Endothelial cell of umbilical vein (primary cell): Measurements from ENCODE around the gene SH3BP2. TPM values are rescaled to one million over a fixed set of nuclear protein-coding genes. Genes with fewer than 3 reads are reported as not detected.

ENCODE experiments used
- BruUV-seq: library from RNA; stranded (reverse); fragments of 400-500 nt; replicated peaks from 2 replicates; lab custom pipeline; 2021; lab: Mats Ljungman, UMichigan
- CTCF ChIA-PET: fragments of 300-600, 350-600 bp; sonication (Branson Sonifier 250); formaldehyde crosslinking; loops from one replicate; lab custom pipeline; 2021; ENCODE audit warnings: antibody characterized with exemption, inconsistent platforms; lab: Charles Lee
- POLR2A ChIA-PET: fragments of 300-600, 350-600 bp; sonication (Branson Sonifier 250); formaldehyde crosslinking; loops from one replicate; lab custom pipeline; 2021; ENCODE audit warnings: antibody characterized with exemption, inconsistent platforms; lab: Charles Lee
- DNase-seq: peaks from one replicate; pipeline ENCODE4 v3.0.0-alpha.2; 2011; ENCODE audit warnings: low read depth, low spot score
- FAIRE-seq: peaks from 2 replicates; lab custom pipeline; 2011; peaks lifted over from hg19 to GRCh38; lab: Jason Lieb, UNC
- H2AFZ ChIP-seq: 2 replicates; pipeline ENCODE4 v1.6.0; 2012; ENCODE audit warnings: low read depth, low read length, control low read depth, inconsistent platforms
- H3K27ac ChIP-seq: 2 replicates; pipeline ENCODE4 v1.5.1; 2011; ENCODE audit warnings: low read depth, mild to moderate bottlenecking, control low read depth, low read length, moderate library complexity; ENCODE audit not compliant: insufficient read depth
- H3K27me3 ChIP-seq, 2 experiments: 2 replicates each; pipeline versions ENCODE4 v1.6.0 to v1.6.1; 2011; ENCODE audit warnings: low read length in 2 of 2, mixed read lengths in 1 of 2; ENCODE audit not compliant: control insufficient read depth in 2 of 2, insufficient read depth in 2 of 2
- H3K36me3 ChIP-seq, 2 experiments: 2 replicates in 1 of 2; 3 replicates in 1 of 2; pipeline ENCODE4 v1.5.1; 2011; ENCODE audit warnings: low read length in 2 of 2, mild to moderate bottlenecking in 1 of 2, moderate library complexity in 1 of 2; ENCODE audit not compliant: control insufficient read depth in 2 of 2, insufficient read depth in 2 of 2; ENCODE audit errors: extremely low read depth in 1 of 2
- H3K4me1 ChIP-seq: 3 replicates; pipeline ENCODE4 v1.5.1; 2011; ENCODE audit warnings: mild to moderate bottlenecking, low read length; ENCODE audit not compliant: control insufficient read depth, insufficient read depth; ENCODE audit errors: extremely low read depth
- H3K4me2 ChIP-seq: 2 replicates; pipeline ENCODE4 v1.6.1; 2011; ENCODE audit warnings: low read length, control low read depth, mixed read lengths; ENCODE audit not compliant: insufficient read depth
- H3K4me3 ChIP-seq, 3 experiments: fragments of 200-600 bp in 1 of 3; sonication (generic), shearing (Covaris generic) in 1 of 3; replicated peaks in 1 of 3; 2 replicates each; pipeline ENCODE4 v1.5.1; 2011 to 2016; ENCODE audit warnings: control low read depth in 3 of 3, low read length in 3 of 3, mild to moderate bottlenecking in 2 of 3, inconsistent platforms in 1 of 3, low read depth in 1 of 3, moderate library complexity in 1 of 3; ENCODE audit not compliant: insufficient read depth in 1 of 3
- H3K79me2 ChIP-seq: 2 replicates; pipeline ENCODE4 v1.6.0; 2012; ENCODE audit warnings: low read length, inconsistent platforms; ENCODE audit not compliant: control insufficient read depth, insufficient read depth
- H3K9ac ChIP-seq: replicated peaks from 2 replicates; pipeline ENCODE3; 2011; ENCODE audit warnings: low read length, control low read depth; ENCODE audit not compliant: insufficient read depth; ENCODE audit errors: extremely low read depth
- H3K9me1 ChIP-seq: replicated peaks from 3 replicates; pipeline ENCODE4 v1.6.0; 2011; ENCODE audit warnings: mild to moderate bottlenecking, low read length; ENCODE audit not compliant: control insufficient read depth, insufficient read depth; ENCODE audit errors: extremely low read depth
- H3K9me3 ChIP-seq: replicated peaks from 2 replicates; pipeline ENCODE4 v1.5.1; 2012; ENCODE audit warnings: low read length, inconsistent platforms; ENCODE audit not compliant: control insufficient read depth, insufficient read depth
- H4K20me1 ChIP-seq: replicated peaks from 2 replicates; pipeline ENCODE3; 2011; ENCODE audit warnings: mild to moderate bottlenecking, low read length; ENCODE audit not compliant: control insufficient read depth, insufficient read depth; ENCODE audit errors: extremely low read depth
- CTCF ChIP-seq, 2 donors: IDR thresholded peaks; 1 replicate in 1 of 2; 2 replicates in 1 of 2; pipeline ENCODE4 v1.5.1; 2011; ENCODE audit warnings: low read length in 2 of 2, mild to moderate bottlenecking in 2 of 2, moderate library complexity in 2 of 2, control low read depth in 1 of 2, inconsistent platforms in 1 of 2, low read depth in 1 of 2; ENCODE audit not compliant: insufficient read depth in 1 of 2; ENCODE audit errors: extremely low read depth in 1 of 2
- EZH2 ChIP-seq: IDR thresholded peaks from 2 replicates; pipeline ENCODE4 v1.6.1; 2012; ENCODE audit warnings: borderline replicate concordance, low read depth, mild to moderate bottlenecking, moderate library complexity, low read length, inconsistent platforms; ENCODE audit not compliant: severe bottlenecking
- FOS ChIP-seq: IDR thresholded peaks from 2 replicates; pipeline ENCODE4 v1.6.1; 2011; ENCODE audit warnings: mild to moderate bottlenecking, low read length, moderate library complexity, borderline replicate concordance; ENCODE audit not compliant: insufficient read depth
- MYC ChIP-seq: IDR thresholded peaks from one replicate; pipeline ENCODE4 v1.6.1; 2011; ENCODE audit warnings: mild to moderate bottlenecking, low read depth, low read length
- POLR2A ChIP-seq: IDR thresholded peaks from 2 replicates; pipeline ENCODE4 v1.6.1; 2012; ENCODE audit warnings: low read depth, mild to moderate bottlenecking, control low read depth, low read length
- dilution Hi-C: fragments of 300-500 bp; cut with MboI; formaldehyde crosslinking; loops from one replicate; pipeline ENCODE4 v1.15.0; 2019; ENCODE audit warnings: low sequenced_read_pairs; ENCODE audit not compliant: extremely low pct_ligation_motif_present
- intact Hi-C: fragments of 100-400 bp; cut with micrococcal nuclease; formaldehyde crosslinking; loops from one replicate; pipeline ENCODE4 v1.10.0; 2022
- polyA plus RNA-seq, 4 experiments: library from polyadenylated mRNA; depleted of rRNA in 3 of 4; stranded (reverse) in 3 of 4; unstranded in 1 of 4; fragments of >200 nt; gene quantifications; 2 replicates each; pipeline versions ENCODE4 v1.2.1 to v1.2.3, GENCODE V29; 2011 to 2012; ENCODE audit warnings: missing spikeins in 1 of 4
- total RNA-seq: library from RNA; stranded (reverse); gene quantifications from 2 replicates; pipeline ENCODE4 v1.2.3, GENCODE V29; 2021

The SH3BP2 gene
- total and polyA plus RNA-seq, 2 donors (not counting 3 experiments of a cell fraction or from before 2014, with no cell fraction given) = 69.2 to 73.9 TPM

- Histone ChIP-seq H3K27me3 (no peaks in the 10 kb centered on the region), H2AFZ (no peak overlapping the region), H3K79me2 (no peaks in the 10 kb centered on the region), H3K27ac (no peak overlapping the region), H4K20me1 (no peaks in the 10 kb centered on the region), H3K9me1 (no peaks in the 10 kb centered on the region), H3K4me1 (no peaks in the 10 kb centered on the region), H3K4me3 (no peak overlapping the region), H3K9me3 (no peaks in the 10 kb centered on the region), H3K9ac (no peak overlapping the region), H3K36me3 (peaks cover 5 to 67% of the 10 kb centered on the region in 2 experiments), H3K4me2 (no peak overlapping the region)
- no peak for DNase-seq
- CTCF ChIA-PET = interaction anchor here (1.0 kb wide), 1 partner anchor 65 kb away, joined by 3 read pairs; no protein-coding TSS in a partner anchor
- dilution Hi-C loops (no loop called here), intact Hi-C loops (no loop called here)
- BruUV-seq = no TSS peak
- FAIRE-seq = no peak
- POLR2A ChIA-PET = no interaction called here
- TF ChIP-seq CTCF (IDR thresholded peaks at IDR 0.05; ENCODE audit: extremely low read depth in 1 of 2, insufficient read depth in 1 of 2, low read depth in 1 of 2, low read length in 2 of 2) (no peak), EZH2 (no peak)
These were observed 35.9 kb downstream of the SH3BP2 start for GRCh38 chr4:2828758-2829181.

GRCh38 chr4:2829321-2829932 is 36.5 kb downstream of the SH3BP2 start:
- no peak overlapping the region for H2AFZ ChIP-seq
- no peaks in the 10 kb centered on the region for H3K9me3 ChIP-seq
- no peak overlapping the region for H3K9ac ChIP-seq
- DNase-seq = no peak
- H3K4me2 ChIP-seq = no peak overlapping the region
- no peaks in the 10 kb centered on the region for H3K27me3 ChIP-seq
- dilution Hi-C loops = no loop called here
- H3K4me3 ChIP-seq = no peak overlapping the region
- TF ChIP-seq MYC (no peak), POLR2A (no peak), FOS (no peak), EZH2 (no peak)
- no peak for FAIRE-seq
- ChIA-PET POLR2A (no interaction called here), CTCF (no interaction called here)
- no peaks in the 10 kb centered on the region for H4K20me1 ChIP-seq
- no TSS peak for BruUV-seq
- H3K36me3 ChIP-seq = peaks cover 5 to 68% of the 10 kb centered on the region in 2 experiments
- no peaks in the 10 kb centered on the region for H3K4me1 ChIP-seq
- H3K79me2 ChIP-seq = no peaks in the 10 kb centered on the region
- no peaks in the 10 kb centered on the region for H3K9me1 ChIP-seq
- H3K27ac ChIP-seq = no peak overlapping the region
- intact Hi-C loops = no loop called here
